ENCODE measurements around the gene TMEM52. TPM values are rescaled to one million over a fixed set of nuclear protein-coding genes. Genes with fewer than 3 reads are reported as not detected.

The TMEM52 gene
- polyA plus RNA-seq, 1 donor from 2014 or later = 0.89 TPM

DNA sequence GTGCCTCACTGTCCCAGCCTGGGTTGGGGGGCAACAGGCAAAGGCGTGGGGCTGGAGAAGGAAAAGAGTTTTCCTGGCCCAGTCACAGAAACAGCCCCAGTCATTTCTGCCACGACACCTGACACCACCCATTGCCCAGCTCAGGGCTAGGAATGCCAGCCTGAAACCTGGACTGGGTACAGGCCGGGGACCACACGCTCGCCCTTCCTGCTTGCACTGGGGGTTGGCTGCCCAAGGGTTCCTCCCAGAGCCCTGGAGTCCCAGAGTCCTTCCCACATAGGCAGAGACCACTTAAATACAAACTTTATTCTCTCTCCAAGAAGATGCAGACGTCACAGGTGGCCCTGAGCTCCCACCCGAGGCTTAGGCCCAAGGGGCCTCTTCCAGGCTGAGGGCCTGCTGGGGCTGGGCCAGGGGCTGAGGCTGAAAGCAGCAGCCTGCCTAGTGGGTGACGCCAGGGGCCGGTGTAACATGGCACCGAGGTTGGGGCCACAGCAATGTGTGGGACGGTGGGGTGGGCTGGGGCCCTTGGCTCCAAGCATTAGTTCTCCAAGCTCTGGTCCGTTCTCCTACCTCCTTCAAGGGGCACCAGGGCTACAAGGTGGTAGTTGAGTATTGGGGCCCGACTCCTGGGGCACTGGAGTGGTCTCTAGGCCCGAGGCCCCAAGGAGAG lies 1.6 kb downstream of the TMEM52 start:
- H4K20me1 ChIP-seq (ENCODE audit: insufficient read depth) = no peaks in the 10 kb centered on the region
- H3K79me2 ChIP-seq (replicated peaks; ENCODE audit: insufficient read depth, low read length) = no peaks in the 10 kb centered on the region
- H3K9ac ChIP-seq (ENCODE audit: low read length) = no peak overlapping the region
- H3K9me2 ChIP-seq (ENCODE audit: insufficient read depth, low read length) = no peaks in the 10 kb centered on the region
- H3K36me3 ChIP-seq (ENCODE audit: insufficient read depth, low read length) = no peaks in the 10 kb centered on the region
- H2AFZ ChIP-seq (ENCODE audit: low read depth, low read length) = no peak overlapping the region
- peaks cover 11% of the 10 kb centered on the region for H3K27me3 ChIP-seq (ENCODE audit: insufficient read depth, low read depth, low read length)
- H3K4me3 ChIP-seq (ENCODE audit: low read length) = no peak overlapping the region
- H3K9me3 ChIP-seq (ENCODE audit: low read length) = no peaks in the 10 kb centered on the region
- no peak for TF ChIP-seq POLR2AphosphoS5 (IDR thresholded peaks at IDR 0.05)
- TF ChIP-seq CTCF (IDR thresholded peaks at IDR 0.05; ENCODE audit: poor library complexity, severe bottlenecking) = no peak
- no peak overlapping the region for H3K4me2 ChIP-seq (ENCODE audit: low read length)
- H3F3A ChIP-seq (ENCODE audit: insufficient read depth, low read length, poor library complexity, severe bottlenecking) = no peaks in the 10 kb centered on the region
- no peak overlapping the region for H3K27ac ChIP-seq (ENCODE audit: low read length)

DNA sequence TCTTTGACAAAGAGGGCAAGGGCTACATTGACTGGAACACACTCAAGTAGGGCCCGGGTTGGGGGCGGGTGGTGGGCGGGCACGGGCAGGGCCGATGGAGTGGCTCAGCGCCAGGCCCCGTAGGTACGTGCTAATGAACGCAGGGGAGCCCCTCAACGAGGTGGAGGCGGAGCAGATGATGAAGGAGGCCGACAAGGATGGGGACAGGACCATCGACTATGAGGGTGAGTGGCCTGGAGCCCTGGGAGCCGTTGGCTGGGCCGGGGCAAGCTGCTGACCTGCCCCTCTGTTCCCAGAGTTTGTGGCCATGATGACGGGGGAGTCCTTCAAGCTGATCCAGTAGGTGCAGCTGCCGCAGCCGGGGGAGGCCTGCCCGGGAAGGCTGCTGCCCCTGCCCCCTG lies 2.2 kb downstream of the TMEM52 start:
- H3K36me3 ChIP-seq (ENCODE audit: insufficient read depth, low read length) = no peaks in the 10 kb centered on the region
- no peaks in the 10 kb centered on the region for H3F3A ChIP-seq (ENCODE audit: insufficient read depth, low read length, poor library complexity, severe bottlenecking)
- no peak overlapping the region for H3K27ac ChIP-seq (ENCODE audit: low read length)
- no peaks in the 10 kb centered on the region for H3K79me2 ChIP-seq (replicated peaks; ENCODE audit: insufficient read depth, low read length)
- no peak overlapping the region for H3K4me3 ChIP-seq (ENCODE audit: low read length)
- H3K9ac ChIP-seq (ENCODE audit: low read length) = no peak overlapping the region
- no peaks in the 10 kb centered on the region for H3K9me3 ChIP-seq (ENCODE audit: low read length)
- H3K9me2 ChIP-seq (ENCODE audit: insufficient read depth, low read length) = no peaks in the 10 kb centered on the region
- peaks cover 11% of the 10 kb centered on the region for H3K27me3 ChIP-seq (ENCODE audit: insufficient read depth, low read depth, low read length)
- H2AFZ ChIP-seq (ENCODE audit: low read depth, low read length) = no peak overlapping the region
- H3K4me2 ChIP-seq (ENCODE audit: low read length) = no peak overlapping the region
- TF ChIP-seq REST (IDR thresholded peaks at IDR 0.05; ENCODE audit: borderline replicate concordance) (no peak), SMC3 (conservative IDR thresholded peaks at IDR 0.05; ENCODE audit: poor library complexity) (no peak), EP300 (conservative IDR thresholded peaks at IDR 0.05; ENCODE audit: poor library complexity, severe bottlenecking) (no peak), CTCF (IDR thresholded peaks at IDR 0.05; ENCODE audit: poor library complexity, severe bottlenecking) (no peak), EZH2 (IDR thresholded peaks at IDR 0.05; ENCODE audit: borderline replicate concordance, insufficient read depth, low read length, poor library complexity, severe bottlenecking) (no peak), POLR2AphosphoS5 (IDR thresholded peaks at IDR 0.05) (no peak), TAF1 (IDR thresholded peaks at IDR 0.05; ENCODE audit: low read depth) (no peak), RAD21 (conservative IDR thresholded peaks at IDR 0.05) (no peak), MXI1 (conservative IDR thresholded peaks at IDR 0.05; ENCODE audit: poor library complexity, severe bottlenecking) (no peak)
- no peaks in the 10 kb centered on the region for H4K20me1 ChIP-seq (ENCODE audit: insufficient read depth)
